Sigmoid colon (tissue), 7 donors: ENCODE measurements around the gene REEP3. TPM values are rescaled to one million over a fixed set of nuclear protein-coding genes. Genes with fewer than 3 reads are reported as not detected.

Source experiments
- DNase-seq: peaks from one replicate; pipeline ENCODE4 v3.0.0-alpha.2; 2019
- H3K27ac ChIP-seq, 4 donors: fragments of 200-600 bp; sonication (generic); one replicate each; pipeline ENCODE4 v1.5.1; 2016 to 2019; ENCODE audit warnings: mild to moderate bottlenecking in 1 of 4
- H3K27me3 ChIP-seq, 3 donors: fragments of 200-600 bp; sonication (generic); one replicate each; pipeline ENCODE4 v1.5.1; 2019; ENCODE audit warnings: mild to moderate bottlenecking in 1 of 3
- H3K36me3 ChIP-seq, 4 donors: fragments of 200-600 bp; sonication (generic); one replicate each; pipeline ENCODE4 v1.5.1; 2016 to 2019
- H3K4me1 ChIP-seq, 4 donors: fragments of 200-600 bp; sonication (generic); one replicate each; pipeline ENCODE4 v1.5.1; 2017 to 2019
- H3K4me3 ChIP-seq, 4 donors: fragments of 200-600 bp; sonication (generic); one replicate each; pipeline ENCODE4 v1.5.1; 2017 to 2019; ENCODE audit warnings: mild to moderate bottlenecking in 2 of 4, moderate library complexity in 1 of 4
- H3K9me3 ChIP-seq, 4 donors: fragments of 200-600 bp in 3 of 4; sonication (generic) in 3 of 4; one replicate each; pipeline versions ENCODE4 v1.5.1 to v1.6.1; 2013 to 2019
- EP300 ChIP-seq, 4 donors: sonication (generic); formaldehyde crosslinking; IDR thresholded peaks; one replicate each; pipeline ENCODE4 v1.6.1; 2017; ENCODE audit warnings: antibody characterized with exemption in 4 of 4
- POLR2A ChIP-seq, 2 donors: fragments of 450-650 bp; IDR thresholded peaks; one replicate each; pipeline ENCODE4 v1.6.1; 2016; ENCODE audit warnings: antibody characterized with exemption in 2 of 2, mild to moderate bottlenecking in 2 of 2, moderate library complexity in 2 of 2
- POLR2AphosphoS5 ChIP-seq, 4 donors: sonication (generic); formaldehyde crosslinking; IDR thresholded peaks; one replicate each; pipeline ENCODE4 v1.6.1; 2017; ENCODE audit warnings: antibody characterized with exemption in 4 of 4
- WGBS, 2 donors: extraction: QIAGEN DNeasy Blood & Tissue Kit; methylation state at CpG; one replicate each; pipeline ENCODE4 v1.1.7; 2013; 5-methylcytosine and 5-hydroxymethylcytosine counted together
- intact Hi-C: fragments of 100-400 bp; cut with DNase I; formaldehyde crosslinking; loops from one replicate; pipeline ENCODE4 v1.15.1; 2023
- polyA plus RNA-seq, 3 donors: library from polyadenylated mRNA; stranded (reverse); fragments of 200-250 nt; gene quantifications; one replicate each; pipeline ENCODE4 v1.2.3, GENCODE V29; 2013
- total RNA-seq, 4 donors: library from RNA; depleted of rRNA; stranded (reverse); fragments of >200 nt; gene quantifications; one replicate each; pipeline ENCODE4 v1.1.0, GENCODE V29; 2016
- TF ChIP-seq, protein P1 (sequence below), 4 experiments: fragments of 450-650 bp in 3 of 4; fragments of 200-600 bp in 1 of 4; IDR thresholded peaks; one replicate each; pipeline ENCODE4 v1.5.1; 2016 to 2019; ENCODE audit warnings: antibody characterized with exemption in 4 of 4, mild to moderate bottlenecking in 3 of 4, moderate library complexity in 2 of 4
- donor health status: healthy with polysubstance abuse.
- donor health status: Bipolar disorder and iron deficiency.
- donor health status: healthy.

The REEP3 gene
- total and polyA plus RNA-seq, 7 donors = 8.6 to 116 (median 69.2) TPM

- intact Hi-C loops = no loop called here
- Histone ChIP-seq H3K27me3 (no peaks in the 10 kb centered on the region), H3K4me3 (no peak overlapping the region), H3K9me3 (no peaks in the 10 kb centered on the region), H3K27ac (no peak overlapping the region), H3K36me3 (peaks cover 0 to 9% (median 2%) of the 10 kb centered on the region in 4 donors), H3K4me1 (no peaks in the 10 kb centered on the region)
- TF ChIP-seq POLR2A (IDR thresholded peaks at IDR 0.05) (no peak), POLR2AphosphoS5 (IDR thresholded peaks at IDR 0.05) (no peak), EP300 (IDR thresholded peaks at IDR 0.05) (no peak)
- TF ChIP-seq, protein P1, sequence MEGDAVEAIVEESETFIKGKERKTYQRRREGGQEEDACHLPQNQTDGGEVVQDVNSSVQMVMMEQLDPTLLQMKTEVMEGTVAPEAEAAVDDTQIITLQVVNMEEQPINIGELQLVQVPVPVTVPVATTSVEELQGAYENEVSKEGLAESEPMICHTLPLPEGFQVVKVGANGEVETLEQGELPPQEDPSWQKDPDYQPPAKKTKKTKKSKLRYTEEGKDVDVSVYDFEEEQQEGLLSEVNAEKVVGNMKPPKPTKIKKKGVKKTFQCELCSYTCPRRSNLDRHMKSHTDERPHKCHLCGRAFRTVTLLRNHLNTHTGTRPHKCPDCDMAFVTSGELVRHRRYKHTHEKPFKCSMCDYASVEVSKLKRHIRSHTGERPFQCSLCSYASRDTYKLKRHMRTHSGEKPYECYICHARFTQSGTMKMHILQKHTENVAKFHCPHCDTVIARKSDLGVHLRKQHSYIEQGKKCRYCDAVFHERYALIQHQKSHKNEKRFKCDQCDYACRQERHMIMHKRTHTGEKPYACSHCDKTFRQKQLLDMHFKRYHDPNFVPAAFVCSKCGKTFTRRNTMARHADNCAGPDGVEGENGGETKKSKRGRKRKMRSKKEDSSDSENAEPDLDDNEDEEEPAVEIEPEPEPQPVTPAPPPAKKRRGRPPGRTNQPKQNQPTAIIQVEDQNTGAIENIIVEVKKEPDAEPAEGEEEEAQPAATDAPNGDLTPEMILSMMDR (IDR thresholded peaks at IDR 0.05) = no peak
- DNase-seq = no peak
- WGBS, 2 donors = 45 to 72% methylated on average over 7 of the region's 7 CpGs
Observed at GRCh38 chr10:63603709-63604445, 82.7 kb downstream of the REEP3 start.

DNA sequence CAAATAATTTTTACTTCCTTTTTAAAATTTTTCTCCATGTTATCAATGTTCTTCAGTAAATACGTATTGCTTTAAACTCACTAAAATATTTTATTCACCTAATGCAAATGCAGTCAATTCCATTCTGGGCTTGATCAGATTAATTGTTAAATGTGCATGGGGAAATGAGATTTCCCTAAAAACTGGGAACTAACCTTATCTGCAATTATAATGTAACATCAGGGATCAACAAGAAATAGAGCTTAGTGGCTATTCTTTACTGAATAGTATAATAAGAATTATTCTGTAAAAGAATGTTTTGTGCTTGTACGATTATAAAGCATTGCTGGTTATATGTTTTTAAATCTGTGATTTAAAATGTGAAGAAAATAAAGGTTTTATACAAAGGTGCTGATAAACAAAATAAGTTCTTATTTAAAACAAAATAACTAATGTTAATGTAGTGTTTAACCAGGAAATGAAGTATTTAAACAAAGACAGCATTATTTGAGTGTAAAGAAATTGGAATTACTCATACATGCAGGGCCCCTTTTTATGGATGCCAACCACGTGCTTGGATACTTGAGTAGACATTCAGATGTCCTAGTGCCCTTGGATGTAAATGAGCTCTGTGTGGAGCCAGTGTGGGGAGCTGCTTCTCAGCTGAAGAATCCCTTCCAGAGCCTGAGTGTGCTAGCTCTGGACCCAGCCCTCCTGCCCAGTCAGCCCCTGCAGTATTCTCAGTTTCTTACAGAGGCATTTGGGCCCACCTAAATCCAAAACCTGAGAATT lies 84.2 kb downstream of the REEP3 start:
- H3K27me3 ChIP-seq = no peaks in the 10 kb centered on the region
- intact Hi-C loops = no loop called here
- no peaks in the 10 kb centered on the region for H3K9me3 ChIP-seq
- H3K4me3 ChIP-seq = no peak overlapping the region
- no peak overlapping the region for H3K27ac ChIP-seq
- H3K36me3 ChIP-seq = peaks cover 0 to 6% (median 0%) of the 10 kb centered on the region in 4 donors
- WGBS, 2 donors = 69 to 78% methylated on average over 3 of the region's 3 CpGs
- H3K4me1 ChIP-seq = no peaks in the 10 kb centered on the region
- DNase-seq = no peak
- TF ChIP-seq, protein P1 (IDR thresholded peaks at IDR 0.05) = no peak
- TF ChIP-seq POLR2A (IDR thresholded peaks at IDR 0.05) = no peak
- no peak for TF ChIP-seq EP300 (IDR thresholded peaks at IDR 0.05)
- no peak for TF ChIP-seq POLR2AphosphoS5 (IDR thresholded peaks at IDR 0.05)

DNA sequence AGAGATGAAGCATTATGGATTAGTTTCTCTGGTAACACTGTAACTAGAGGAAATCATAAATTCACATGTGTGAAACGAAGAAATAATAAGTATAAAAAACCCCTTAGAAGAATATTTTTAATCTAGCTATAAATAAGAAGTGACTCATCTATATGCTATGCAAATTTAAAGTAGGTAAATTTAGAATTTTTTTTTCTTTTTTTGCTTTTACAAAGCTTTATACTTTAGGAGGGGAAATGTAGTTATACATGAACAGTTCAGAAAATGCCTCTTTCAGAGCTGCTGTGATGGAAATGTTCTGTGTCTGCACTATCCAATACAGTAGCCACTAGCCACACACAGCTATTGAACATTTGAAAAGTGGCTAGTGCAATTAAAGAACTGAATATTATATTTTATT lies 87.3 kb downstream of the REEP3 start:
- Histone ChIP-seq H3K27ac (no peak overlapping the region), H3K27me3 (no peaks in the 10 kb centered on the region), H3K4me1 (no peaks in the 10 kb centered on the region), H3K9me3 (no peaks in the 10 kb centered on the region), H3K4me3 (no peak overlapping the region), H3K36me3 (no peaks in the 10 kb centered on the region)
- intact Hi-C loops = no loop called here
- TF ChIP-seq POLR2A (IDR thresholded peaks at IDR 0.05) (no peak), EP300 (IDR thresholded peaks at IDR 0.05) (no peak), POLR2AphosphoS5 (IDR thresholded peaks at IDR 0.05) (no peak)
- TF ChIP-seq, protein P1 (IDR thresholded peaks at IDR 0.05) = no peak
- 68 to 87% methylated on average over 1 of the region's 1 CpG for WGBS, 2 donors
- DNase-seq = no peak

DNA sequence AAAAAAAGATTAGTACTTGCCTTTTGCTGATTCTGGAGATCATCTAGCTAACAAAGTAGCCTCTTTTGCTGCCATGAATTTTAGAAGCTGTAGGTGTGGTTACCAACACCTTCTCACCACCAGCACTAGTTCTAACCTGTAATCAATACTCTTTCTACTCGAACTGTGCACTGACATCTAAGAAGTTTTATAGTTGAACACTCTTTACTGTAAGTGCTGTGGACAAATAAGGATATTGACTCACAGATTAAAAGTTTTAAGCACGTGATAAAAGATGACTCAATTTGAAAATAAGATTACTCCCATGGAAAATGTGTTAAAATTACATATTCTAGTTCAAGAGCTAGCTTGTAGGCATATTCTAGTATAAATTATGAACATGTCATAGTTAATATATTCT lies 89.9 kb downstream of the REEP3 start:
- Histone ChIP-seq H3K4me3 (no peak overlapping the region), H3K4me1 (peaks cover 0 to 6% (median 2%) of the 10 kb centered on the region in 4 donors), H3K9me3 (no peaks in the 10 kb centered on the region), H3K27ac (no peak overlapping the region), H3K36me3 (no peaks in the 10 kb centered on the region), H3K27me3 (no peaks in the 10 kb centered on the region)
- no peak for TF ChIP-seq POLR2A (IDR thresholded peaks at IDR 0.05)
- no peak for TF ChIP-seq EP300 (IDR thresholded peaks at IDR 0.05)
- TF ChIP-seq POLR2AphosphoS5 (IDR thresholded peaks at IDR 0.05) = no peak
- TF ChIP-seq, protein P1 (IDR thresholded peaks at IDR 0.05) = no peak
- no peak for DNase-seq
- intact Hi-C loops = no loop called here
- WGBS, 2 donors = 19 to 54% methylated on average over 2 of the region's 2 CpGs
